ENCODE data around the gene TMC2.

DNA sequence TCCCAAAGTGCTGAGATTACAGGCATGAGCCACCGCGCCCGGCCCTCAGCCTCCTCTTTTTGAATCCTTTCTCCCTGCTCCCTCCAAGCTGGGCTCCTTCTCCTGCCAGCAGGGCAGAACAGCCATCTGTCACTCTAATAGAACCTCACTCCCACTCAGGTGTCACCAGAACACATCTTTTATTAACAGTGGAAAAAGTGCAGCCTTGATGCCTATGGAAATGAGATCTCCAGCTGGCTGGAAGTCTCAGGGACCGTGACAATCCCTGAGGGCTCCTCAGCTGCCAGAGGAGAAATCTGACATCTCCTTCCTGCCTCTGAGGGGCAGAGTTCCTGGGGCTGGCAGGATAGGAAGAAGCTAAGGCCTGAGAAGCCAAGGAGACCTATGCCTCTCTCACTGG lies 28.0 kb downstream of the TMC2 start:
- TF ChIP-seq, protein P1, sequence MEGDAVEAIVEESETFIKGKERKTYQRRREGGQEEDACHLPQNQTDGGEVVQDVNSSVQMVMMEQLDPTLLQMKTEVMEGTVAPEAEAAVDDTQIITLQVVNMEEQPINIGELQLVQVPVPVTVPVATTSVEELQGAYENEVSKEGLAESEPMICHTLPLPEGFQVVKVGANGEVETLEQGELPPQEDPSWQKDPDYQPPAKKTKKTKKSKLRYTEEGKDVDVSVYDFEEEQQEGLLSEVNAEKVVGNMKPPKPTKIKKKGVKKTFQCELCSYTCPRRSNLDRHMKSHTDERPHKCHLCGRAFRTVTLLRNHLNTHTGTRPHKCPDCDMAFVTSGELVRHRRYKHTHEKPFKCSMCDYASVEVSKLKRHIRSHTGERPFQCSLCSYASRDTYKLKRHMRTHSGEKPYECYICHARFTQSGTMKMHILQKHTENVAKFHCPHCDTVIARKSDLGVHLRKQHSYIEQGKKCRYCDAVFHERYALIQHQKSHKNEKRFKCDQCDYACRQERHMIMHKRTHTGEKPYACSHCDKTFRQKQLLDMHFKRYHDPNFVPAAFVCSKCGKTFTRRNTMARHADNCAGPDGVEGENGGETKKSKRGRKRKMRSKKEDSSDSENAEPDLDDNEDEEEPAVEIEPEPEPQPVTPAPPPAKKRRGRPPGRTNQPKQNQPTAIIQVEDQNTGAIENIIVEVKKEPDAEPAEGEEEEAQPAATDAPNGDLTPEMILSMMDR (IDR thresholded peaks at IDR 0.05), result no peak
- TF ChIP-seq POLR2A (IDR thresholded peaks at IDR 0.05), result no peak

Data from breast epithelium (tissue), 3 donors.